Smooth muscle cell (in vitro differentiated cells): Measurements from ENCODE around the gene REEP1. TPM values are rescaled to one million over a fixed set of nuclear protein-coding genes. Genes with fewer than 3 reads are reported as not detected.

Experiments
- DNase-seq: peaks from one replicate; lab custom pipeline; 2025; ENCODE audit not compliant: unreplicated experiment; lab: John Stamatoyannopoulos, UW
- H2AFZ ChIP-seq: fragments of 200-600 bp; sonication (generic); 2 replicates; pipeline ENCODE4 v1.6.0; 2016; ENCODE audit warnings: antibody characterized with exemption, low read depth, mild to moderate bottlenecking
- H3F3A ChIP-seq: fragments of 200-600 bp; sonication (generic); 2 replicates; pipeline ENCODE4 v1.6.0; 2017; ENCODE audit warnings: antibody characterized with exemption, low read depth
- H3K27ac ChIP-seq: fragments of 200-600 bp; sonication (generic); 2 replicates; pipeline ENCODE4 v1.5.1; 2016; ENCODE audit warnings: low read depth, mild to moderate bottlenecking
- H3K27me3 ChIP-seq: fragments of 200-600 bp; sonication (generic); 2 replicates; pipeline ENCODE4 v1.6.1; 2016; ENCODE audit warnings: low read depth, mild to moderate bottlenecking
- H3K36me3 ChIP-seq: fragments of 200-600 bp; sonication (generic); 2 replicates; pipeline ENCODE4 v1.5.1; 2016; ENCODE audit warnings: low read depth
- H3K4me1 ChIP-seq: fragments of 200-600 bp; sonication (generic); 2 replicates; pipeline ENCODE4 v1.5.1; 2016; ENCODE audit warnings: low read depth
- H3K4me2 ChIP-seq: fragments of 200-600 bp; sonication (generic); 2 replicates; pipeline ENCODE4 v1.6.0; 2016; ENCODE audit warnings: mild to moderate bottlenecking
- H3K4me3 ChIP-seq: fragments of 200-600 bp; sonication (generic); 2 replicates; pipeline ENCODE4 v1.5.1; 2016; ENCODE audit warnings: mild to moderate bottlenecking
- H3K79me2 ChIP-seq: fragments of 200-600 bp; sonication (generic); 2 replicates; pipeline ENCODE4 v1.6.0; 2016; ENCODE audit warnings: low read depth, mild to moderate bottlenecking
- H3K9ac ChIP-seq: fragments of 200-600 bp; sonication (generic); 2 replicates; pipeline ENCODE4 v1.6.0; 2016; ENCODE audit warnings: low read depth
- H3K9me3 ChIP-seq: fragments of 200-600 bp; sonication (generic); replicated peaks from 2 replicates; pipeline ENCODE4 v1.5.1; 2016; ENCODE audit warnings: low read depth
- H4K20me1 ChIP-seq: fragments of 200-600 bp; sonication (generic); 2 replicates; pipeline ENCODE4 v1.6.0; 2016; ENCODE audit warnings: low read depth
- WGBS: methylation state at CpG from one replicate; pipeline ENCODE4 v1.1.7; 2016; ENCODE audit warnings: low lambda C conversion rate; 5-methylcytosine and 5-hydroxymethylcytosine counted together
- polyA plus RNA-seq: library from polyadenylated mRNA; unstranded; fragments of >200 nt; fragmentation: Nextera tagmentation; extraction: Ambion mirVana; gene quantifications from 2 replicates; pipeline ENCODE4 v1.2.1, GENCODE V29; 2016
- total RNA-seq: library from RNA; depleted of rRNA; stranded (reverse); fragments of >200 nt; gene quantifications from 2 replicates; pipeline ENCODE4 v1.2.3, GENCODE V29; 2014
- TF ChIP-seq, protein P1 (sequence below): fragments of 200-600 bp; sonication (generic); IDR thresholded peaks from 2 replicates; pipeline ENCODE4 v1.5.1; 2017; ENCODE audit warnings: borderline replicate concordance, mild to moderate bottlenecking, antibody characterized with exemption; ENCODE audit not compliant: insufficient read depth, poor library complexity, severe bottlenecking

REEP1 gene
- total and polyA plus RNA-seq, 2 experiments from 2014 or later, result not detected

DNA sequence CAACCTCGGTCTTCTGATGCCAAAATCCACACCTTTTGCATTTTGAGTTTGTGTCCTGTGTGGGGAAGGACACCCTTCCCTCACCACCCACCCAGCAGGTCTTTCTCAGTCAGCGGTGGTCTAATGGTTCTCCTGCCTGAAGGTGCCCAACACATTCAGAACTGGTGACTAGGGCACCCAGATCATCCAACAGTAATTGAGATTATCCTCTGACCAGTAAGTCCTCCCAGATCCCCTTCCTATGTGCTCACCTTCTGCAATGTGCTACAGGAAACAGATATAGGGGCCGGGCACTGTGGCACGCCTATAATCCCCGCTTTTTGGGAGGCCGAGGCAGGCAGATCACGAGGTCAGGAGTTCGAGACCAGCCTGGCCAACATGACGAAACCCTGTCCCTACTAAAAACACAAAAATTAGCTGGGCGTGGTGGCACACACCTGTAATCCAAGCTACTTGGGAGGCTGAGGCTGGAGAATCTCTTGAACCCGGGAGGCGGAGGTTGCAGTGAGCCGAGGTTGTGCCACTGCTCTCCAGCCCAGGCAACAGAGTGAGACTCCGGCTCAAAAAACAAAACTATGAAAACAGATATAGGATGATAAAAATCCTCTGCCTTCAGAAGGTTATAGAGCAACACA, 56.2 kb downstream of the REEP1 start:
- Histone ChIP-seq H3K9me3 (no peaks in the 10 kb centered on the region), H3K4me1 (peaks cover 10% of the 10 kb centered on the region), H3K79me2 (no peaks in the 10 kb centered on the region), H3K27ac (no peak overlapping the region), H3F3A (peaks cover 4% of the 10 kb centered on the region), H3K27me3 (no peaks in the 10 kb centered on the region), H4K20me1 (no peaks in the 10 kb centered on the region), H3K9ac (no peak overlapping the region), H2AFZ (no peak overlapping the region), H3K4me2 (no peak overlapping the region), H3K4me3 (no peak overlapping the region), H3K36me3 (no peaks in the 10 kb centered on the region)
- TF ChIP-seq, protein P1, sequence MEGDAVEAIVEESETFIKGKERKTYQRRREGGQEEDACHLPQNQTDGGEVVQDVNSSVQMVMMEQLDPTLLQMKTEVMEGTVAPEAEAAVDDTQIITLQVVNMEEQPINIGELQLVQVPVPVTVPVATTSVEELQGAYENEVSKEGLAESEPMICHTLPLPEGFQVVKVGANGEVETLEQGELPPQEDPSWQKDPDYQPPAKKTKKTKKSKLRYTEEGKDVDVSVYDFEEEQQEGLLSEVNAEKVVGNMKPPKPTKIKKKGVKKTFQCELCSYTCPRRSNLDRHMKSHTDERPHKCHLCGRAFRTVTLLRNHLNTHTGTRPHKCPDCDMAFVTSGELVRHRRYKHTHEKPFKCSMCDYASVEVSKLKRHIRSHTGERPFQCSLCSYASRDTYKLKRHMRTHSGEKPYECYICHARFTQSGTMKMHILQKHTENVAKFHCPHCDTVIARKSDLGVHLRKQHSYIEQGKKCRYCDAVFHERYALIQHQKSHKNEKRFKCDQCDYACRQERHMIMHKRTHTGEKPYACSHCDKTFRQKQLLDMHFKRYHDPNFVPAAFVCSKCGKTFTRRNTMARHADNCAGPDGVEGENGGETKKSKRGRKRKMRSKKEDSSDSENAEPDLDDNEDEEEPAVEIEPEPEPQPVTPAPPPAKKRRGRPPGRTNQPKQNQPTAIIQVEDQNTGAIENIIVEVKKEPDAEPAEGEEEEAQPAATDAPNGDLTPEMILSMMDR, result no peak
- WGBS, result 97% methylated on average over 14 of the region's 14 CpGs
- DNase-seq, result no peak

DNA sequence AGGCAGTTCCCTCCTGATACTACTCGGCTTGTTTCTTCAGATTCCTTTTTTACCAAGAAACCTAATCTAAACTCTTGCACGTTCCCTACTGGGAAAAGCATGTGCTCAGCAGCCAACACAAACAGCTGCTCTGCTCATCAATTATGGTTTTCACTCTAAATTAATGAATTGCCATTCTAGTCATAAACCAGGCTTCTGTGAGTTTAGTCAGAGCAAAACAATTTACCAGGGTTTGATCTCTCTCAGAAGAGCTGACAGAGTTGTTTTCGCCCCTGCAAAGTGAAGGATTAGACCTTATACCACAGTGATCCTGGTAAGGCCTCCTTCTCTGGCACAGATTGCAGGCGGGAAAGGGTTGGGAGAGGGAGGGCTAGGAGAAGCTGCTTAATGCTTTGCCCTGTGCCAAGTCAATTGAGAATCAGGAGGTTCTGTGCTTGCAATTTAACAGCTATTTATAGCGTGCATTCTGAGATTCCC, 57.2 kb downstream of the REEP1 start:
- Histone ChIP-seq H3K4me2 (no peak overlapping the region), H3K4me1 (peaks cover 8% of the 10 kb centered on the region), H3K27ac (no peak overlapping the region), H3K4me3 (no peak overlapping the region), H4K20me1 (no peaks in the 10 kb centered on the region), H2AFZ (no peak overlapping the region), H3K9me3 (no peaks in the 10 kb centered on the region), H3K79me2 (no peaks in the 10 kb centered on the region), H3K27me3 (no peaks in the 10 kb centered on the region), H3K9ac (no peak overlapping the region), H3K36me3 (no peaks in the 10 kb centered on the region), H3F3A (peaks cover 4% of the 10 kb centered on the region)
- no peak for DNase-seq
- TF ChIP-seq, protein P1, result no peak
- 43% methylated on average over 5 of the region's 5 CpGs for WGBS

DNA sequence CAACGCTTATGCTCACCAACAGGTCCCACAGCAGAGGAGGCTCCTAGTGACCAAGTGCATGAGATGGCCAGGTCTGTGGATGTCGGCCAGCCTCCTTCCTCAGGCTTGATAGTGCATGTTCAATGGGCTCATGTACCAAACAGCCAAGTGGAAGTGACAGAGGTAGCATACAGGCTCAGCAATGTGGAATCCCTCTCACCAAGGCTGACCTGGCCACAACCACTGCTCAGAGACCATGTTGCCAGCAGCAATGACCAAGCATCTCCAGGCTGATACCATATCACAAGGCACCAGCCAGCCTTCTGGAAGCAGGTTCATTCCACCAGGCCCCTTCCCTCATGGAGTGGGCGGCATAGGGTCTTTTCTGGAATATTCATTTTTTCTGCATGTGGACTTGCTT, 61.5 kb downstream of the REEP1 start:
- H3K4me3 ChIP-seq, result no peak overlapping the region
- H4K20me1 ChIP-seq, result no peaks in the 10 kb centered on the region
- H3K9ac ChIP-seq, result no peak overlapping the region
- no peak overlapping the region for H2AFZ ChIP-seq
- WGBS, result 94% methylated on average over 3 of the region's 3 CpGs
- no peak for DNase-seq
- H3F3A ChIP-seq, result peaks cover 4% of the 10 kb centered on the region
- H3K27me3 ChIP-seq, result no peaks in the 10 kb centered on the region
- TF ChIP-seq, protein P1, result no peak
- H3K4me2 ChIP-seq, result no peak overlapping the region
- H3K27ac ChIP-seq, result no peak overlapping the region
- no peaks in the 10 kb centered on the region for H3K4me1 ChIP-seq
- no peaks in the 10 kb centered on the region for H3K9me3 ChIP-seq
- H3K36me3 ChIP-seq, result no peaks in the 10 kb centered on the region
- no peaks in the 10 kb centered on the region for H3K79me2 ChIP-seq

DNA sequence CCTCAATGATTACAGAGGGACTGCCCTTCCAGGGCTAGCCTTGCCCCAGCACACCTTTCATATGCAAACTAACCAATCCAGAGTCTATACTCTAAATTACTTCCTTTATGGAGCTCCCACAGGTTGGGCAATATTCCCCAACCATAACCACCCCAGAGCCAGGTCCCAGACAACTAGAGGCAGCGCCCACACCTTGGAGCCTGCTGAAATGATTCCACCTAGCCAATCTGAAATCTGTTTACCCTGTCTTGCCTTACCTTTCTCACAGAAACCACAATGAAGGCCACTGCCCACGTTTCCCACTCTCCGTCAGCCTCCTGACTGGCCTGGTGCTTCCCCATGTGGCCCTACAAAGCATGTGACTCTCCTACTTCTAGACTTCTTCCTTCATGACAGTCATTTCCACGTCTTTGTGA, 62.0 kb downstream of the REEP1 start:
- Histone ChIP-seq H3K4me3 (no peak overlapping the region), H2AFZ (no peak overlapping the region), H3K27ac (no peak overlapping the region), H3K36me3 (no peaks in the 10 kb centered on the region), H3K4me2 (no peak overlapping the region), H3F3A (peaks cover 4% of the 10 kb centered on the region), H3K9ac (no peak overlapping the region), H4K20me1 (no peaks in the 10 kb centered on the region), H3K4me1 (no peaks in the 10 kb centered on the region), H3K27me3 (no peaks in the 10 kb centered on the region), H3K9me3 (no peaks in the 10 kb centered on the region), H3K79me2 (no peaks in the 10 kb centered on the region)
- WGBS, result 81% methylated on average over 4 of the region's 4 CpGs
- TF ChIP-seq, protein P1, result no peak
- DNase-seq, result no peak
